GM18502 (cell line): ENCODE data around the gene PLOD3.

ENCODE experiments used
- ATAC-seq: cut with Tn5 transposase; IDR thresholded peaks from one replicate; pipeline ENCODE4 v1.9.1; 2021; ENCODE audit warnings: mild to moderate bottlenecking; ENCODE audit not compliant: unreplicated experiment, poor library complexity

Gene PLOD3

GRCh38 chr7:101167645-101168411 is 49.6 kb downstream of the PLOD3 start:
- ATAC-seq: no peak

GRCh38 chr7:101166909-101167644 is 50.3 kb downstream of the PLOD3 start:
- no peak for ATAC-seq

DNA sequence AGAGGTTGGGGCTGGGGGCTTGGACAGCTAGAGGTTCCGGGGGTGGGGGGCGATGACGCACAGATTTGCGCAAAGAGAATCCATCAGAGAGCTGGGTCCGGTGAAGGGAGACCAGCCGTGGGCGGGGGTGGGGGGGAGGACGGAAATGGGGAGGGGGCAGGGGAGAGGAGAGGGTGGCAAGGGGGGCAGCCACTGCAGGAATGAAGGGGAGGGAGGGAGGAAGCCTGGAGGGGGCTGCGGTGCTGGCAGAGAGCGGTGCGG is 50.8 kb downstream of the PLOD3 start:
- ATAC-seq: no peak

- no peak for ATAC-seq
Observed at GRCh38 chr7:101165958-101166647, 51.3 kb downstream of the PLOD3 start.

DNA sequence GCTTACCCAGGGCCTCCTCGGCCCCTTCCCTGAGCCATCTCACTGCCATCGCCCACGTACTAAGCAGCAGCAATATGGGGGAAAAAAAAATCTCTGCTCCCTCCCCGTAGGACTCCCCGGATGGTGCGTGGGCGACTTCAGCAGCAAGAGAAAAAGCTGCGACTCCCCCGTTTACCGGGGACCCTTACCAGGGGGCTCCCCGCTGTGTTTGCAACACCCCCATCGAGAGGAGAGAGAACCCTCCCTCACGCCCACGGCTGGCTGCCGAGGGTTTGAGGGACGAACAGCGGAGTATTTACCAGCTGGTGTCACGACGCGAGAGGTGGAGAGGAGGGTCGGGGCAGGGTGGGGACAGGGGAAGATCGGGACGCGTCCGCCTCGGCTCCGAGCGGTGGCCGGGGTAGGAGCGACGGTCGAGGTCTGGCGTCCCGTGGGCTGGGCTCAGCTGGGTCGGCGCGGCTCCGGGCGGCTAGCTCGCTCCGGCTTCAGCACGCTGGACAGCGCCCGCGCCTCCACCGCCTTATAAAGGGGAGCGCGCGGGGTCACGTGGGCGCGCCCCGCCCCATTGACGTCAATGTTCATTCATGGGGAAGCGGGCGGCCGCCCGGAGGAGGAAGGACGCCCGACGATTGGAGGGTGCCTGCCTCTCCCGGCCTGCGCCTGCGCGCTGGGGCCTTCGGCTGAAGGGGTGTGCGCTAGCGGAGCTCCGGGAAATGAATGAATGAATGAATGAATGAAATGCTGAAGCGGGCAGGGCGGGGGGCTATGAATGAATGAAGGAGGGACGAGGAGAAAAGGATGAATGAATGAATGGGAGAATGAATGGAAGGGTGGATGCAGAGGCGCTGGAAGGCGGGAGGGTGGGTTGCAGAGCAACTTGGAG is 52.1 kb downstream of the PLOD3 start, which contains the start of gene VGF:
Gene VGF (minus strand): TSS at position 495 of the 883 bp plus-strand sequence. CDS start 726 bp downstream, outside the sequence.
- peak; percentile 74 for ATAC-seq

DNA sequence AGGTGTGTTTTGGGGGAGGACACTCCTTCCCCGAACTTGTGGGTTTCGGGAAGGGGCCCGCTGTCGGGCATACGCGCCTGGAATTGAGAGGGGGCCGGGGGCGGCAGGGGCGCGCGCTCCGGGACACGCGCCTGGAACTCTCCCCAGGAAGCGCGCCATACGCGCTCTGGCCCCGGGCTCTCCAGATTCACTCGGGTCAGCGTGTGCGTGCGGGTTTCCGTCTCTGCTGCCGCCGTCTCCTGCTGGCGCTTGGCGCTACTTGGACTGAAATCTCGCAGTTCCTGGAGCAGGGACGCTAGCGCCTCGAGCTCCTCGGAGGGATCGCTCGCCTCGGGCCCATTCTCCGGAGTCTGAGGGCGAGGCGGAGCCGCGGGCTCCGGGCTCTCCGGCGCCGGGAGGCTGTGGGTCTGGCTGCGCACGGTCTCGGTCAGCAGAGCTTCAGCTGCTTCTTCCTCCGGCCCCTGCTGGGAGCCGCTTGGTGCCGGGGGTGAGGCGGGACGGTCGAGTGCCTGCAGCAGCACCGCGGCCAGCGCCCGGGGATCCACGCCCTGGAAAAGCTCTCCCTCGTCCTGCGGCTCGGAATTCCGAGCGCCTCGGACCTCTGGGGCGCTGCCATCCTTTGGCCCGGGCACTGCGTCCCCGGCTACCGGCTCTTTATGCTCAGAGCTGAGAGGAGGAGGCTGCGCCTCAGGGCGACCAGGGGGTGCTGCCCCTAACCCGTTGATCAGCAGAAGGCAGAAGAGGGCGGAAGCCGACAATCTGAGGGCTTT is 53.1 kb downstream of the PLOD3 start:
- no peak for ATAC-seq

DNA sequence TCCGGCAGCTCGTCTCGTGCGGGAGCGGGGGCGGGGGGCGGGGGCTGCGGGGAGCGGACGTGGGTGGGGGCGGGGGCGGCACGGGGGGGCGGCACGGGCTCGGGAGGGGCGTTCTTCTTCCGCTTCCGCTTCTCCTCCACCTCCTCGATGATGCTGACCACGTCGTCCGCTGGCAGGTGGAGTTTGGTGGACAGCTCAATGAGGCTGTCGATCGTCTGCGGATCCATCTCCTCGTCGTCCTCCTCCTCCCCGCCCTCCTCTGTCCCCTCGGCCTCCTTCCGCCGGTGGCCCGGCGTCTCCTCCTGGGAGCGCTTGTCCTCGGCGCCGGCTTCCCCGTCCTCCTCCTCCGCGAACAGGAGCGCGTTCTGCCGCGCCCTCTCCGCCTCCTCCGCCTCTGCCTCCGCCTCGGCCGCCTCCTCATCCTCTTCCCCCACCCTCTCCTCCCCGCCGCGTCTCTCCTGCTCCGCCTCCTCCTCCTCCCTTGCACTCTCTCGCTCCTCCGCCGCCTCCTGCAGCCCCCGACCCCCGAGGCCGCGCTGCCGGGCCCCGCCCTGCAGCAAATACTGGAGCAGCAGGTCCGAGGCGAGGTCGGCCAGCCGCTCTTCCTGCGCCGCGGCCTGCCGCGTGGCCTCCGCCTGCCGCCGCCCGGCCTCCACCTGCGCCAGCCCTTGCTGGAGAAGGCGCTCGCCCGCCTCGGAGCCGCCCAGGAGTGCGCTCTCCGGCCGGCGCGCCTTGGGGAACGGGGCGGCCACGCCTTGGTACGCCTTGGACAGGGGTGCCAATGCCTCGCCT is 53.9 kb downstream of the PLOD3 start:
- ATAC-seq: no peak

GRCh38 chr7:101162551-101163278 is 54.7 kb downstream of the PLOD3 start:
- ATAC-seq: no peak

GRCh38 chr7:101161692-101162471 is 55.5 kb downstream of the PLOD3 start:
- ATAC-seq: no peak

DNA sequence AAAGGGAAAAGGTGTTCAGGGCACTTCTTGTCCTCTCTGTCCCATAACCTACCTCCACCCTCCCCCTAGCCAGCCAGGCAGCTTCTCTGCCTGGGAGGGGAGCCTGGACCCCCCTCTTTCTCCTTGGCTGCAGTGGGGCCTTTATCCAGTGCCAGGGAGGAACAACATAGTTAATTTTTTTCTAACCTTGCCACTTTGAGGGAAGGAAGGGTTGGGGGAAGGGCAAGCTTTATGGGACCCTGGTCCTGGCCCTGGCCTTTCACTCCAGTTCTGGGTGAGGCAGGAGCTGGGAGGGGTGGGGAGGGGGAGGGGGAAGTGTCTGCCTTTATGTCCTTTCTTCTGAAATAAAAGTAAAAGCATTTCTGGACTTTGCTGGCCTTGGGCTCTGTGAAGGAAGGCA is 56.5 kb downstream of the PLOD3 start:
- ATAC-seq: no peak

- ATAC-seq: no peak
Observed at GRCh38 chr7:101159696-101160674, 57.4 kb downstream of the PLOD3 start.

- no peak for ATAC-seq
Observed at GRCh38 chr7:101156866-101157589, 60.4 kb downstream of the PLOD3 start.

DNA sequence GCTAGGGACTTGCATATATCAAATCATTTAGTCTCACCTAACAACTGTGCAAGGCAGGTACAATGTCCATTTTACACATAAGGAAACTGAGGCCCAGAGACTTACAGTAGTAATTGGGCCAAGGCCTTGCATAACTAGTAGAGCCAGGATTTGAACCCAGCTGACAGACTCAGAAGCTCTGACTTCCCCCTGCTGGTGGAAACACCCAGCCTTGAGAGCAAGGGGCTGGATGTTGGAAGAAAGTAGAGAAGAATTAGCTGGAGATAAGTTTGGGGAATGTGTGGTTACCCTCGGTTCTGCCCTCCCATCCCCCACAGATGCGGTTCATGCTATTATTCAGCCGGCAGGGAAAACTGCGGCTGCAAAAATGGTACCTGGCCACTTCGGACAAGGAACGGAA is 61.1 kb downstream of the PLOD3 start:
- ATAC-seq: no peak
